Measurements from ENCODE around the gene ARHGAP29. TPM values are rescaled to one million over a fixed set of nuclear protein-coding genes. Genes with fewer than 3 reads are reported as not detected.

The ARHGAP29 gene
- total and polyA plus RNA-seq, 2 of the 8 experiments (the other 6 are each of a cell fraction or from before 2014, with no cell fraction given), result 0.57 to 3.2 TPM

GRCh38 chr1:94132111-94132510, 105.3 kb downstream of the ARHGAP29 start (continued):
- no peak for TF ChIP-seq NANOG (IDR thresholded peaks at IDR 0.05; ENCODE audit: insufficient read depth, low read depth, low read length, poor library complexity, severe bottlenecking)
- TF ChIP-seq CBX5 (IDR thresholded peaks at IDR 0.05; ENCODE audit: low read depth, low read length), result no peak
